Liver (tissue), 3 donors: Measurements from ENCODE around the gene M1AP.

Experiments
- CTCF ChIP-seq: fragments of 150-350 bp; IDR thresholded peaks from 2 replicates; pipeline ENCODE4 v1.5.1; 2017; ENCODE audit warnings: improper control_type of control experiment, low read depth, low read length; ENCODE audit not compliant: missing input control
- JUND ChIP-seq, 2 donors: IDR thresholded peaks; 2 replicates each; pipeline ENCODE4 v1.6.1; 2016; ENCODE audit warnings: antibody characterized with exemption in 2 of 2
- donor health status: healthy.
- donor health status: healthy.

GRCh38 chr2:74619651-74620297, 28.4 kb downstream of the M1AP start:
- TF ChIP-seq CTCF (no peak), JUND (IDR thresholded peaks at IDR 0.05) (no peak)
